Measurements from ENCODE around the gene BCL7C.

DNA sequence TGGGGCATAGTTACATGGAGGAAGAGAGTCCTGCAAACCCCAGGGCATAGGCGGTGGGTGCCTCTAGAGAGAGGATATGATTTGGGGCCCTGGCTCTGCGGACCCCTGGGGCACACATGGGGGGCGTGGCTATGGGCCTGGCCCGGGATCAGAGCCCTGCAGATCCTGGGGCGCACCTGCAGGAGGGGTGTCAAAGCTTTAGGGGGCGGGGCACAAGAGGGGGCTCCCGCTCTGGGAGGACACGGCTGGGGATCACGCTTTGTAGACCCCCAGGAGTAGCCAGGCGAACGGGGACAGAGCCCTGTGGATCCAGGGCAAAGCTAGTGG, 497 bp downstream of the BCL7C start:
- TF ChIP-seq POLR2AphosphoS5 (IDR thresholded peaks at IDR 0.05; ENCODE audit: borderline replicate concordance, low read depth, low read length) (no peak), EZH2 (IDR thresholded peaks at IDR 0.05) (no peak)
